K562 (cell line): ENCODE results near the gene KIFAP3. TPM values are rescaled to one million over a fixed set of nuclear protein-coding genes. Genes with fewer than 3 reads are reported as not detected.

Experiments used
- DPF2 ChIP-seq: fragments of 450-650 bp; IDR thresholded peaks from 2 replicates; pipeline ENCODE4 v1.6.1; 2016
- ETV1 ChIP-seq: fragments of 450-650 bp; conservative IDR thresholded peaks from 2 replicates; pipeline ENCODE4 v1.6.1; 2016; ENCODE audit warnings: missing genetic modification characterization, control low read depth, low read depth, missing compliant biosample characterization
- FOXM1 ChIP-seq, 2 experiments: fragments of 450-650 bp in 1 of 2; sonication (generic) in 1 of 2; formaldehyde crosslinking in 1 of 2; IDR thresholded peaks; 2 replicates each; pipeline versions ENCODE4 v1.6.1 to v1.9.0; 2017 to 2022; ENCODE audit warnings: low read depth in 2 of 2, mild to moderate bottlenecking in 2 of 2, missing genetic modification reagents in 1 of 2, moderate library complexity in 1 of 2
- HDAC2 ChIP-seq: fragments of 450-650 bp; IDR thresholded peaks from 2 replicates; pipeline ENCODE4 v1.6.1; 2016; ENCODE audit warnings: mild to moderate bottlenecking
- KLF1 ChIP-seq: fragments of 450-650 bp; IDR thresholded peaks from 2 replicates; pipeline ENCODE4 v1.6.1; 2016; ENCODE audit warnings: missing genetic modification characterization, missing compliant biosample characterization
- MCM3 ChIP-seq: fragments of 450-650 bp; IDR thresholded peaks from 2 replicates; pipeline ENCODE4 v1.6.1; 2016
- NONO ChIP-seq, 2 experiments: fragments of 200-400 bp in 1 of 2; fragments of 450-650 bp in 1 of 2; formaldehyde crosslinking in 1 of 2; IDR thresholded peaks; 2 replicates each; pipeline ENCODE4 v1.6.1; 2017; ENCODE audit warnings: low read depth in 2 of 2, mild to moderate bottlenecking in 2 of 2, moderate library complexity in 2 of 2, low read length in 1 of 2
- NR2C1 ChIP-seq, 2 experiments: fragments of 450-650 bp; IDR thresholded peaks; 2 replicates each; pipeline ENCODE4 v1.6.1; 2017; ENCODE audit warnings: mild to moderate bottlenecking in 2 of 2, antibody characterized with exemption in 1 of 2, inconsistent platforms in 1 of 2, missing compliant biosample characterization in 1 of 2, missing genetic modification characterization in 1 of 2
- PTBP1 ChIP-seq: fragments of 200-400 bp; formaldehyde crosslinking; IDR thresholded peaks from 2 replicates; pipeline ENCODE4 v1.6.1; 2017; ENCODE audit warnings: low read depth, low read length
- SETDB1 ChIP-seq: IDR thresholded peaks from one replicate; pipeline ENCODE4 v1.6.1; 2012; ENCODE audit warnings: low read length, control low read depth, inconsistent platforms
- TBP ChIP-seq: optimal IDR thresholded peaks from 2 replicates; pipeline ENCODE3; 2011; ENCODE audit warnings: low read depth, low read length, improper control_type of control experiment
- USF1 ChIP-seq: sonication (generic); formaldehyde crosslinking; IDR thresholded peaks from 2 replicates; pipeline ENCODE4 v1.9.0; 2022; ENCODE audit warnings: mild to moderate bottlenecking, missing genetic modification reagents
- ZBTB7A ChIP-seq: IDR thresholded peaks from 2 replicates; pipeline ENCODE4 v1.6.1; 2011; ENCODE audit warnings: low read depth, mild to moderate bottlenecking, low read length, moderate library complexity, borderline replicate concordance; ENCODE audit not compliant: control insufficient read depth
- ZNF707 ChIP-seq: fragments of 250-450 bp; sonication (Bioruptor Pico); conservative IDR thresholded peaks from 2 replicates; pipeline ENCODE4 v1.8.0; 2022; ENCODE audit warnings: inconsistent platforms, mild to moderate bottlenecking, moderate library complexity
- polyA plus RNA-seq, 8 experiments: library from polyadenylated mRNA; depleted of rRNA in 4 of 8; stranded (reverse) in 5 of 8; unstranded in 3 of 8; fragments of >200 nt; fragmentation: Nextera tagmentation in 2 of 8; fragmentation: Illumina TruSeq in 1 of 8; extraction: Ambion mirVana in 2 of 8; extraction: Trizol in 1 of 8; gene quantifications; 2 replicates each; pipeline versions ENCODE4 v1.2.1 to v1.2.3, GENCODE V29; 2011 to 2014; ENCODE audit warnings: inconsistent platforms in 1 of 8, missing spikeins in 1 of 8
- total RNA-seq, 7 experiments: library from RNA; depleted of rRNA in 6 of 7; stranded (reverse); fragments of >200 nt in 6 of 7; fragmentation: Illumina TruSeq in 2 of 7; extraction: Trizol in 2 of 7; gene quantifications; 2 replicates each; pipeline versions ENCODE4 v1.2.1 to v1.2.3, GENCODE V29; 2011 to 2021; ENCODE audit warnings: low replicate concordance in 1 of 7
- TF ChIP-seq, protein P1 (sequence below), 2 experiments: fragments of 250-450 bp in 1 of 2; fragments of 450-650 bp in 1 of 2; sonication (Bioruptor Pico) in 1 of 2; IDR thresholded peaks; 2 replicates each; pipeline versions ENCODE4 v1.6.1 to v1.8.0; 2016 to 2021; ENCODE audit warnings: mild to moderate bottlenecking in 2 of 2, moderate library complexity in 2 of 2, missing compliant biosample characterization in 1 of 2, missing genetic modification characterization in 1 of 2
- TF ChIP-seq, protein P2 (sequence below): fragments of 450-650 bp; IDR thresholded peaks from 2 replicates; pipeline ENCODE4 v1.6.1; 2017; ENCODE audit warnings: antibody characterized with exemption, mild to moderate bottlenecking
- TF ChIP-seq, protein P3 (sequence below): fragments of 450-650 bp; IDR thresholded peaks from 2 replicates; pipeline ENCODE4 v1.7.1; 2018; ENCODE audit warnings: mild to moderate bottlenecking, low read depth; ENCODE audit not compliant: partially characterized antibody

KIFAP3 gene
- total and polyA plus RNA-seq, 9 of the 15 experiments (the other 6 are each of a cell fraction or from before 2014, with no cell fraction given) = 8.8 to 17.5 (median 11.8) TPM

DNA sequence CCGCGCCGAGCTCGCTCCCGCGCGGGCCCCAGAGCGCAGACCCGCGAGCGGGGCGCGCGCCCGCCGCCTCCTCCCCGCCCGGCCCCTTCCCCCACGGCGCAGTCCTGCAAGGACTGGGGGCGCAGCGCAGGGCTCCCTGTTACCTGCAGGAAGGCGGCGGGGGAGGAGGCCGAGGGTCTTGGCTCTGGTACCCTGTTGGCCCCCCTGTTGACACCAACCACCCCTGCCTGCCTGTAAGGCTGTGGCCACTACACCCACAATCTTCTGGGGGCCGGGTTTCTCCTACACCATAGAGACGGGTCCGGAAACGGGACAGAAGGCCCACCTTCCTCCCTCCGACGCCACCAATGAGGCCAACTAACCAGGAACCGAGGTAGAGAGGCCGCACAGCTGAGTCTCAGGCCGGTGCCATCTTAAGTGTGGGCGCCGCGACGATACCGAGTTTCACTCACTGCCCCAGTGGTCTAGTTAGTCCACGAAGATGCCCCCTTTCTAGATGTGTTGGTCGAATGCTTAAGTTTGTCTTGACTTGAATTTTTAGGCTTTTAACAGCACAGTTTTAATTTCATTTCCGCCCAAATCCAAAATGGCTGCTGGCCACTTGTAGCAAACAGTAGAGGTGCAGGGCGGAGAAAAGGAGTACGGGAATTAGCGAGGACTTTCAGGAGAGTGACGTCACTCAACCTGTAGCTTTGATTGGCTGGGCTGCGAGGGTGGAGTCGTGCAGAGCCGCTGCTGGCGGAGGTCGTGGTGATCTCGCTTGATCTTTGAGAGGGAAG is 180.7 kb downstream of the KIFAP3 start, which contains the start of gene SCYL3 (continued):
- TF ChIP-seq SETDB1 (no peak), DPF2 (peak; percentile 46; the same call in 1 of the 2 replicates), USF1 (CRISPR knock-in tag) (no peak), FOXM1 (IDR thresholded peaks at IDR 0.05; ENCODE audit: low read depth) (peak; percentile 78), FOXM1 (CRISPR knock-in tag; IDR thresholded peaks at IDR 0.05; ENCODE audit: low read depth) (peak; percentile 89), ETV1 (tag) (peak; percentile 100), PTBP1 (0 out of 2 replicates have a peak, but pooled peaks have one; percentile 17), NR2C1 (IDR thresholded peaks at IDR 0.05) (peak; percentile 96), NR2C1 (tag; IDR thresholded peaks at IDR 0.05) (peak; percentile 95), ZNF707 (CRISPR knock-in tag) (no peak), ZBTB7A (peak; percentile 89), MCM3 (no peak), NONO (IDR thresholded peaks at IDR 0.05; ENCODE audit: low read depth in 2 of 2, low read length in 1 of 2) (no peak; a peak in 1 of 4 replicates), HDAC2 (peak; percentile 58; the same call in 1 of the 2 replicates), TBP (peak; percentile 42), KLF1 (tag) (peak; percentile 98)
- TF ChIP-seq, protein P1, sequence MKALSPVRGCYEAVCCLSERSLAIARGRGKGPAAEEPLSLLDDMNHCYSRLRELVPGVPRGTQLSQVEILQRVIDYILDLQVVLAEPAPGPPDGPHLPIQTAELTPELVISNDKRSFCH (CRISPR knock-in tag; IDR thresholded peaks at IDR 0.05) = no peak
- TF ChIP-seq, protein P1 (tag; IDR thresholded peaks at IDR 0.05) = peak; percentile 95
- TF ChIP-seq, protein P2, sequence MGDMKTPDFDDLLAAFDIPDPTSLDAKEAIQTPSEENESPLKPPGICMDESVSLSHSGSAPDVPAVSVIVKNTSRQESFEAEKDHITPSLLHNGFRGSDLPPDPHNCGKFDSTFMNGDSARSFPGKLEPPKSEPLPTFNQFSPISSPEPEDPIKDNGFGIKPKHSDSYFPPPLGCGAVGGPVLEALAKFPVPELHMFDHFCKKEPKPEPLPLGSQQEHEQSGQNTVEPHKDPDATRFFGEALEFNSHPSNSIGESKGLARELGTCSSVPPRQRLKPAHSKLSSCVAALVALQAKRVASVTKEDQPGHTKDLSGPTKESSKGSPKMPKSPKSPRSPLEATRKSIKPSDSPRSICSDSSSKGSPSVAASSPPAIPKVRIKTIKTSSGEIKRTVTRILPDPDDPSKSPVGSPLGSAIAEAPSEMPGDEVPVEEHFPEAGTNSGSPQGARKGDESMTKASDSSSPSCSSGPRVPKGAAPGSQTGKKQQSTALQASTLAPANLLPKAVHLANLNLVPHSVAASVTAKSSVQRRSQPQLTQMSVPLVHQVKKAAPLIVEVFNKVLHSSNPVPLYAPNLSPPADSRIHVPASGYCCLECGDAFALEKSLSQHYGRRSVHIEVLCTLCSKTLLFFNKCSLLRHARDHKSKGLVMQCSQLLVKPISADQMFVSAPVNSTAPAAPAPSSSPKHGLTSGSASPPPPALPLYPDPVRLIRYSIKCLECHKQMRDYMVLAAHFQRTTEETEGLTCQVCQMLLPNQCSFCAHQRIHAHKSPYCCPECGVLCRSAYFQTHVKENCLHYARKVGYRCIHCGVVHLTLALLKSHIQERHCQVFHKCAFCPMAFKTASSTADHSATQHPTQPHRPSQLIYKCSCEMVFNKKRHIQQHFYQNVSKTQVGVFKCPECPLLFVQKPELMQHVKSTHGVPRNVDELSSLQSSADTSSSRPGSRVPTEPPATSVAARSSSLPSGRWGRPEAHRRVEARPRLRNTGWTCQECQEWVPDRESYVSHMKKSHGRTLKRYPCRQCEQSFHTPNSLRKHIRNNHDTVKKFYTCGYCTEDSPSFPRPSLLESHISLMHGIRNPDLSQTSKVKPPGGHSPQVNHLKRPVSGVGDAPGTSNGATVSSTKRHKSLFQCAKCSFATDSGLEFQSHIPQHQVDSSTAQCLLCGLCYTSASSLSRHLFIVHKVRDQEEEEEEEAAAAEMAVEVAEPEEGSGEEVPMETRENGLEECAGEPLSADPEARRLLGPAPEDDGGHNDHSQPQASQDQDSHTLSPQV = no peak
- TF ChIP-seq, protein P3, sequence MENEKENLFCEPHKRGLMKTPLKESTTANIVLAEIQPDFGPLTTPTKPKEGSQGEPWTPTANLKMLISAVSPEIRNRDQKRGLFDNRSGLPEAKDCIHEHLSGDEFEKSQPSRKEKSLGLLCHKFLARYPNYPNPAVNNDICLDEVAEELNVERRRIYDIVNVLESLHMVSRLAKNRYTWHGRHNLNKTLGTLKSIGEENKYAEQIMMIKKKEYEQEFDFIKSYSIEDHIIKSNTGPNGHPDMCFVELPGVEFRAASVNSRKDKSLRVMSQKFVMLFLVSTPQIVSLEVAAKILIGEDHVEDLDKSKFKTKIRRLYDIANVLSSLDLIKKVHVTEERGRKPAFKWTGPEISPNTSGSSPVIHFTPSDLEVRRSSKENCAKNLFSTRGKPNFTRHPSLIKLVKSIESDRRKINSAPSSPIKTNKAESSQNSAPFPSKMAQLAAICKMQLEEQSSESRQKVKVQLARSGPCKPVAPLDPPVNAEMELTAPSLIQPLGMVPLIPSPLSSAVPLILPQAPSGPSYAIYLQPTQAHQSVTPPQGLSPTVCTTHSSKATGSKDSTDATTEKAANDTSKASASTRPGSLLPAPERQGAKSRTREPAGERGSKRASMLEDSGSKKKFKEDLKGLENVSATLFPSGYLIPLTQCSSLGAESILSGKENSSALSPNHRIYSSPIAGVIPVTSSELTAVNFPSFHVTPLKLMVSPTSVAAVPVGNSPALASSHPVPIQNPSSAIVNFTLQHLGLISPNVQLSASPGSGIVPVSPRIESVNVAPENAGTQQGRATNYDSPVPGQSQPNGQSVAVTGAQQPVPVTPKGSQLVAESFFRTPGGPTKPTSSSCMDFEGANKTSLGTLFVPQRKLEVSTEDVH = peak; percentile 97
